GM21576 (cell line): Measurements from ENCODE around the gene BRINP3.

ENCODE experiments used
- ATAC-seq: cut with Tn5 transposase; IDR thresholded peaks from one replicate; pipeline ENCODE4 v1.9.1; 2021; ENCODE audit warnings: mild to moderate bottlenecking, moderate library complexity; ENCODE audit not compliant: unreplicated experiment

BRINP3 gene

GRCh38 chr1:190327271-190327670, 150.4 kb downstream of the BRINP3 start:
- no peak for ATAC-seq

- ATAC-seq: no peak
Observed at GRCh38 chr1:190323530-190323929, 154.1 kb downstream of the BRINP3 start.

DNA sequence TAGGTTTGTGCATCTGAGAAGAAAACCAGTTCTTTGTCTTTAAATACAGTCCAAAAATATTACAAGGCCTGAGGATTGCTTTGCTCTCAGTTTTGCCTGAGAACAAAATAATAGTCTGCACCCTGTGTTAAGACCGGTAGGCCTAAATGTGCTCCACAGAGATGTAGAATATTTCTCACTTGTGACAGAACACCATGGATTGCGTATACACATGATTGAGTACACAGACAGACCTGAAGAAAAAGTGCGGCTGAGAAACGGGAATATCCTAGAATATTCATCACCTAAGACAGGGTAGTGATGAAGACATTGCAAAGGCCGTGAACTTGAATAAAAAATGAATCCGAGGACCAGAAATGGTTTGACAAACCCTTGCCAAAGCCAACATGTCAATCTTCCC, 155.4 kb downstream of the BRINP3 start:
- no peak for ATAC-seq

- no peak for ATAC-seq
Observed at GRCh38 chr1:190320952-190321351, 156.7 kb downstream of the BRINP3 start.

DNA sequence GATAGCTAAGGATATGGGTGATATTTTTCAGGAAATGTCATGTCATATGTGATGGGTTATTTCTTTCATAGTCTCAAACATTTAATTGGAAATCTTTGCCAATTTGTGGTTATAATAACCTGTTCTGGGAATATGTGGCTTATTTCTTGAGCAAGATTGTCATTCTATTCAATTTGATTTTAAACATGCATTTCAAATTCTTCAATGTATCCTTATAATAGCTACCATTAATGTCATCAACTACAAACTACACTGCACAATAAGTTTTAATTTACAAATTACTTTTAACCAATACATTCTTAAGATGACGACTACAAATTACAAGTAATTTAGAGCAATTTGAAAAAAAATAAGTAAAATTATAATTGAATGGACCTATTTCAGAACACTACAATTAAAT, 164.9 kb downstream of the BRINP3 start:
- ATAC-seq: no peak

DNA sequence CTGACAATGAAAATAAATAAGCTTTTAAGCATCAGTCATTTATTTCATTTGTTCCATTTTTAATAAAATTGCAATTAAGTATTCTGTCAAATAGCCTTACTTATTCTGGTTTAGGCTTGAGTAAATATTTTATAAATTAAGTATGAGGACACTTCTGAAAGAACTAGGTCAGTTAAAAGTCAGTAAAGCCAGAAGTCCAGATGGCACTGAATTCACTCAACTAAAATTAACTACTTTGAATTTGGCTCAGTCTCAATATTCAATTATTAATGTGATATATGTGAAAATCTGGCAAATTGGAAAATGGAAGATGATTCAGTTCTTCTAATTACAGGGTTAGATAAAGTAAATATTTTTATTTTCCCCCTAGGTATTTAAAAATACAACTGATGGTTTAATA, 174.2 kb downstream of the BRINP3 start:
- no peak for ATAC-seq

DNA sequence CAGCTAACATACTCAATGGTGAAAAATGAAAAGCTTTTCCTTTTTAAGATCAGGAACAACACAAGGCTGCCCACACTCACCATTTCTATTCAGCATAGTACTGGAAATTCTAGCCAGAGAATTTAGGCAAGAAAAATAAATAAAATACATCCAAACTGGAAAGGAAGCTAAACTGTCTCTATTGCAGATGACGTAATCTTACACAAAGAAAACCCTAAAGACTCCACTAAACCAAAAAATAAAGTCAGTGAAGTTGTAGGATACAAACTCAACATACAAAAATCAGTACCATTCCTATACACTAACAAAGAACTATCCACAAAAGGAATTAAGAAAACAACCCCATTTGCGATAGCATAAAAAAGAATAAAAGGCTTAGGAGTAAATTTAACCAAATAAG, 181.2 kb downstream of the BRINP3 start:
- ATAC-seq: no peak

GRCh38 chr1:190289897-190290296, 187.8 kb downstream of the BRINP3 start:
- ATAC-seq: no peak

DNA sequence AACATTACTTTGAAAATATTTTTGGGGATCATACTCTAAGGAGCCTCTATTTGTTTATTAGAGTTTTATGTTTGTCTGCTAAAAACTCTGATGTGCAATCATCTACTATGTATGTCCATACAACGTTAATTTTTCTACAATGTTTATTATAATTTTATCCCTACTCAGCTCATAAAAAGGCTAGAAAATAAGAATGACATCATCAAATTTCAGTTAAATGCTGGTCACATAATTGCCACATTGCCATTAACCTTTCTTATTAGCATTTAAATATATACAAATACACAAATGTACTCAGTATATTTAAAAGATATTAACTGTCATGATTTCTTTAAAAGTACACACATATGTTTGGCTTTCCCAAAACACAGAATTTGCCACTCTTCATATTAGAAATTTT, 191.6 kb downstream of the BRINP3 start:
- no peak for ATAC-seq

DNA sequence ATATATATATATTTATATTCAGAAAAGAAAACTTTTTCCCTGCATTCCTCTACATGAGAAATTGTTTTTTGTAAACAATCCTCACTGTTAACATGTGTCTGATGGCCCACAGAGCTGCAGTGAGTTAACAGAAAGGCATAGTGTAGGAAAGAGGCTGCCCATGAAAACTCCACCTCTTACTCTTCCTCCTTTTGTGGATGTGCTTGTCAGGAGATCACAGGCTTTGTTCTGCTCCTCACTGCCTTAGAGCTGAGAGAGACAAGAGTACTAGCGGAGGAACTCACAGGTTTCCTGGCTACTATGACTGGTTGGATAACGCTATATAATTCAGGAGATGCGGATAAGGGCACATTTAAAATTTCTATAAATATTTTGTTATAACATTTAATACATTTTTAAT, 200.6 kb downstream of the BRINP3 start:
- ATAC-seq: no peak

- ATAC-seq: no peak
Observed at GRCh38 chr1:190274721-190275120, 202.9 kb downstream of the BRINP3 start.

GRCh38 chr1:190273161-190273560, 204.5 kb downstream of the BRINP3 start:
- ATAC-seq: no peak

- no peak for ATAC-seq
Observed at GRCh38 chr1:190262538-190262937, 215.1 kb downstream of the BRINP3 start.

DNA sequence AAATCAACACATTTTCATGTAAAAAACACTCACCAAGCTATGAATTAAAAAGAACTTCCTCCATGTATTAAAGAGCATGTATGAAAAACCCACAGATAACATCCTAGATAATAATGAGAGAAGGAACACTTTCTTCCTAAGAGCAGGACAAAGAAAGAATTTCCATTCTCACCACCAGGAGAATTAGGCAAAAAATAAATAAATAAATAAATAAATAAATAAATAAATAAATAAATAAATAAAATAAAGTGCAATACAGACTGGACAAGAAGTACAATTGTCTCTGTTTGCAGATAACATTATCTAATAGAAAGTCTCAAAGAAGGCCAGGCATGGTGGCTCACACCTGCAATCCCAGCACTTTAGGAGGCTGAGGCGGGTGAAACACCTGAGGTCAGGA, 218.2 kb downstream of the BRINP3 start:
- ATAC-seq: no peak

GRCh38 chr1:190258003-190258402, 219.7 kb downstream of the BRINP3 start:
- ATAC-seq: no peak

GRCh38 chr1:190252046-190252445, 225.6 kb downstream of the BRINP3 start:
- ATAC-seq: no peak

DNA sequence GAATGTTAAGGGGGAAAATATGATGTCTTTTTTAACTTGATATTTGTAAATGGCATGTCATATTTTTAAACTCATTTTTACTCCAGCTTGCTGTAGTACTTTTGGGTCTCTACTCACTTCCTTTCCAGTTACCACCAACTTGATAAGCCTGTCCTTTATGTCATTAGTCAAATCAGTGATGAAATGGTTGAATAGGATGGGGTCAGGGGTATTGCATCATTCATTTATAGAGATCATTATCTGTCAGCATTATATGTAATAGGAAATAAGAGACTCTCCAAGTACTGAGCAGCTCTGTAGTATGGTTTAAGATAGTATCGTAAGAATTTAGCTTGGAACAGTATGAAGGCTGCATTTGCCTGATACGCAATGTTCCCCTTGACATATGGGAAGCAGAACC, 227.3 kb downstream of the BRINP3 start:
- ATAC-seq: no peak

DNA sequence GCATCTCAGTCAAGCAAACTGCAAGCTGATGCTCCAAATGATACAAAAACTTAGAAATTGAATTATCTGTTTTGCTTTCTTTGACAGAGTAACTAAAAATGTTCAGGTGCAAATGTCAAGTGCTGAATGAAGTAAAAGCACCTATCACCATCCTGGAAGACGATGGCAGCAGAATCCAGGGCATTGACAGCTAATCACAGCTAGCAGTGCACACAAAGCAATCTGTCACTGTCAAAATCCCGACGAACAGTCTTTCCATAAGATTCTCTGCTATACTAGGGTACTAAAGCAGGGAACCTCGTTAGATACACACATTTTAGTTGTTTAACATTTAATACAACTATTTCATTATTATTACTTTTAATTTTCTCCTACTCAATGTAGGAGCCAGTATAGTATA, 233.3 kb downstream of the BRINP3 start:
- ATAC-seq: no peak

- no peak for ATAC-seq
Observed at GRCh38 chr1:190243056-190243455, 234.6 kb downstream of the BRINP3 start.

DNA sequence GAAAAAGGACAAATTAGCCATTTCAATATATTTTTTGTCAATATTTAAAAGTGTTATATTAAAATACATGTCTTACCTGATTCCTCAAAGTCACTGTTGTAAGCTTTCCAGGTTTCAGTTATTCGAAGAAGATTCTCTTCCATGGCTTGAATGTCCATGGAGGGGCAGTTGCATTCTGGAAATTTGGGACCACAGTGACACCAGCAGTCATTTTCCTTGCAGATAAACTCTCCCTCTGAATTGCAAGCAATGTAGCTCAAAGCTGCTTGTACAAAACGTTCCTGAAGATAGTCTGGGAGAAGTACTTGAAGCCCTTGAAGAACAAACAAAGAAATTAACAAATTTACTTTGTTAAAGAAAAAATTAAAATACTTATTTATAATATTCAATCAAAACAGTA, 251.7 kb downstream of the BRINP3 start:
- no peak for ATAC-seq

- ATAC-seq: no peak
Observed at GRCh38 chr1:190212450-190212849, 265.2 kb downstream of the BRINP3 start.

- ATAC-seq: no peak
Observed at GRCh38 chr1:190207733-190208132, 269.9 kb downstream of the BRINP3 start.

GRCh38 chr1:190205713-190206112, 272.0 kb downstream of the BRINP3 start:
- no peak for ATAC-seq

DNA sequence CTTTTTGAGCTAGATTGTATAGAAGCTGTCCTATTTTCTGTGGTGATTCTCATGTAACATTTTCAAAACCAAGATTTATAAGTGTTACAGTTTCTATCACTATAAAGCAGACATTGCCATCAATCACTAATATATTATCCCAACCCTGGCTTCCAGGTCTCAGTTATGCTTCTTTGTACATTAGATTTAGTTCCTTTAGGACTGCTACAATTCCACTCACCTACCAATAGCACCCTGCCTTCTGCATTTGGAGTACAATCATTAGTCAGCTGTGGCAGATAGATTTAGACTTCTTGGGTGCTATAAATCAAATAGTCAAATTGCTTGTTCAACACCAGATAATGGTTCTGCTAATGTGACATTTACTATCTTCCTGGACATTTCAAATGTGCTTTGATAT, 281.6 kb downstream of the BRINP3 start:
- no peak for ATAC-seq
